Measurements from ENCODE around the gene B4GALT4.

Gene B4GALT4

DNA sequence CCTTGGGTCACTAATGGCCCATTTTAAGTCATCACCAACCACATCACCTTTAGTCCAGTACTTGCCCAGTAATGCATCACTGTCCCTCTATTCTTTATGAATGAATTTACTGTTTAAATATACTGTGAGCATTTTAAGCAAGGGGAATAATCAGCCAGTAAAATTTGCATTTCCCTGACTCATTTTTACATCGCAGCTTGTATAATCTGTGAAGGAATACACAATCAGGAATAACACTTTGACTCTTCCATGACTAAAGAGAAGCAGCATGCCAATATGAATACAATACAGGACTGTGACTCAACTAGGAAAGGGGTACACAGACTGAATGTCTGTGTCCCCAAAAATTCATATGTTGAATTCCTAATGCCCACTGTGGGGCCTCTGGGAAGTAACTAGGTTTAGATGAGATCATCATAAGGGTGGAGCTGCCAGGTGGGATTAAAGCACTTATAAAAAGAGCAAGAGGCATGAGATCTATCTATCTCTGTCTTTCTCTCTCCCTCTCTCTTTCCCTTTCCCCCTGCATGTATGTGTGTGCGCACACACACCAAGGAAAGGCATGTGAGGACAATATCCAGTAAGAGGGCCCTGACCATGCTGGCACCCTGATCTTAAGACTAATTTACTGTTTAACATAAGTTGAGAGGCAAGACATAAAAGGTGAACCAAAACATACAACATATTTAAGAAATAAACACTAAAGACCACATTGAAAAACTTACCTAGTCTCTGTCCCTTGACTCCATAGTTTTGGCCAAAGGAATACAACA is 12.1 kb downstream of the B4GALT4 start:
- TF ChIP-seq, protein P1, sequence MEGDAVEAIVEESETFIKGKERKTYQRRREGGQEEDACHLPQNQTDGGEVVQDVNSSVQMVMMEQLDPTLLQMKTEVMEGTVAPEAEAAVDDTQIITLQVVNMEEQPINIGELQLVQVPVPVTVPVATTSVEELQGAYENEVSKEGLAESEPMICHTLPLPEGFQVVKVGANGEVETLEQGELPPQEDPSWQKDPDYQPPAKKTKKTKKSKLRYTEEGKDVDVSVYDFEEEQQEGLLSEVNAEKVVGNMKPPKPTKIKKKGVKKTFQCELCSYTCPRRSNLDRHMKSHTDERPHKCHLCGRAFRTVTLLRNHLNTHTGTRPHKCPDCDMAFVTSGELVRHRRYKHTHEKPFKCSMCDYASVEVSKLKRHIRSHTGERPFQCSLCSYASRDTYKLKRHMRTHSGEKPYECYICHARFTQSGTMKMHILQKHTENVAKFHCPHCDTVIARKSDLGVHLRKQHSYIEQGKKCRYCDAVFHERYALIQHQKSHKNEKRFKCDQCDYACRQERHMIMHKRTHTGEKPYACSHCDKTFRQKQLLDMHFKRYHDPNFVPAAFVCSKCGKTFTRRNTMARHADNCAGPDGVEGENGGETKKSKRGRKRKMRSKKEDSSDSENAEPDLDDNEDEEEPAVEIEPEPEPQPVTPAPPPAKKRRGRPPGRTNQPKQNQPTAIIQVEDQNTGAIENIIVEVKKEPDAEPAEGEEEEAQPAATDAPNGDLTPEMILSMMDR (IDR thresholded peaks at IDR 0.05; ENCODE audit: insufficient read depth, low read length, poor library complexity, severe bottlenecking), result no peak
- TF ChIP-seq EZH2phosphoT487 (conservative IDR thresholded peaks at IDR 0.05; ENCODE audit: low read length), result no peak
- Histone ChIP-seq H3K9ac (ENCODE audit: low read length) (no peak overlapping the region), H3K4me2 (ENCODE audit: low read depth, low read length, poor library complexity, severe bottlenecking) (no peak overlapping the region), H4K20me1 (ENCODE audit: low read depth, low read length) (no peaks in the 10 kb centered on the region), H3K27ac (ENCODE audit: low read depth, low read length) (no peak overlapping the region), H3K27me3 (ENCODE audit: low read length) (no peaks in the 10 kb centered on the region), H3K4me3 (ENCODE audit: insufficient read depth, low read length, poor library complexity, severe bottlenecking) (no peak overlapping the region), H2AFZ (ENCODE audit: low read depth, low read length, severe bottlenecking) (no peak overlapping the region), H3F3A (ENCODE audit: insufficient read depth) (no peaks in the 10 kb centered on the region), H3K9me2 (replicated peaks; ENCODE audit: insufficient read depth, low read length) (no peaks in the 10 kb centered on the region), H3K9me3 (ENCODE audit: insufficient read depth, low read length) (no peaks in the 10 kb centered on the region), H3K79me2 (ENCODE audit: insufficient read depth, low read length) (no peaks in the 10 kb centered on the region; the same call in 1 of the 2 replicates), H3K36me3 (ENCODE audit: low read length) (peaks cover 26% of the 10 kb centered on the region; the same call in 1 of the 2 replicates)

DNA sequence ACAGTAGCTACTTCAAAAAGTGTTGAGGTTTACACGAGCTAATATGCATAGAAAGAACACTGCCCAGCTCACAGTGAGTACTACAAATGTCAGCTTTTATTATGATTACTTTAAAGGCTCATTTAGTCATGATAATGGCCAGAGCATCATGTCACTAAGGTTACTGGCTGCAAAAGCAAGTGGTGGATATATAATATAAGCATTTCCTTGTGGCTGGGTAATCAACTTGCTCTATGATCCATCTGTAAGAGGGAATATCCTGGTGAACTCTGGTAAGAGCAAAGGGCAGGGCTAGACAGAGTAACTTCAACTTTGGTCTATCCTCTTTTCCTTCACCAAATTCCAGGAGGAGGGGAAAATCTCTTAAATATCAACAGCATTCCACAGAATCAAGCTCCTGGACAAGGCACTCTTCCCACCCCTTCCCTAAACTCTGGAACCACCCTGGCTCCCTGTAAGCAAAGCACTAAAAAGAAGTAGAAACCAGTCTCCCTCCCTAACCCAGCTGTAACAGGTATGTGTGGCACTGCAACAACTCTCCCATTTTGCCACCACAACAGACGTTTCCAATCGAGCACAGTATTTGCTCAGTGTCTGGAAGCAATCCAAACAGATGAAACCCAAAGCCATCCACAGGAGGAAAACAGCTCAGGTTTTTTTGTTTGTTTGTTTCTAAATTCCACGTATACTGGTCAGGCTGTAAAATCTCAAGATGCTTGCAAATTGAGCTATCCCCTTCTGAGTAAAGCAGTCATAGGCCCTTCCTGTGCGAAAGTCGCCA is 13.4 kb downstream of the B4GALT4 start:
- Histone ChIP-seq H3K36me3 (ENCODE audit: low read length) (peaks cover 26% of the 10 kb centered on the region; the same call in 1 of the 2 replicates), H2AFZ (ENCODE audit: low read depth, low read length, severe bottlenecking) (no peak overlapping the region), H3F3A (ENCODE audit: insufficient read depth) (no peaks in the 10 kb centered on the region), H3K79me2 (ENCODE audit: insufficient read depth, low read length) (no peaks in the 10 kb centered on the region; the same call in 1 of the 2 replicates), H3K27me3 (ENCODE audit: low read length) (no peaks in the 10 kb centered on the region), H4K20me1 (ENCODE audit: low read depth, low read length) (no peaks in the 10 kb centered on the region), H3K27ac (ENCODE audit: low read depth, low read length) (no peak overlapping the region), H3K4me3 (ENCODE audit: insufficient read depth, low read length, poor library complexity, severe bottlenecking) (no peak overlapping the region), H3K9me3 (ENCODE audit: insufficient read depth, low read length) (no peaks in the 10 kb centered on the region), H3K9ac (ENCODE audit: low read length) (no peak overlapping the region), H3K4me2 (ENCODE audit: low read depth, low read length, poor library complexity, severe bottlenecking) (no peak overlapping the region), H3K9me2 (replicated peaks; ENCODE audit: insufficient read depth, low read length) (no peaks in the 10 kb centered on the region)
- TF ChIP-seq, protein P1 (IDR thresholded peaks at IDR 0.05; ENCODE audit: insufficient read depth, low read length, poor library complexity, severe bottlenecking), result no peak
- no peak for TF ChIP-seq EZH2phosphoT487 (conservative IDR thresholded peaks at IDR 0.05; ENCODE audit: low read length)

DNA sequence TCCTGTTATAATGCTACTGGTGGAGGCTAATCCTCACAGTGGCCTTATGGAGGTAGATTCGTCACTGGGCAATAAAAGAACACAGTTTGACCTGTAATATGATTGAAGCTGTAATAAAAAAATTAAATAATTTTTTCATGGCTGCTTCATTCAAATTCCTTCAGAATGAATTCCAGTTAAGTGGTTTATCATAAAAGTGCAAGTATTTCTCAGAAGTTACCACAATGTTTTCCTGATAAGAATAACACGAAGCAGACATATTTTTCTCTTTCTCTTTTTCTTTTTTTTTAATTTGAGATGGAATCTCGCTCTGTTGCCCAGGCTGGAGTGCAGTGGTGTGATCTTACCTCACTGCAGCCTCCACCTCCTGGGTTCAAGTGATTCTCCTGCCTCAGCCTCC is 15.6 kb downstream of the B4GALT4 start:
- no peak overlapping the region for H3K4me3 ChIP-seq (ENCODE audit: insufficient read depth, low read length, poor library complexity, severe bottlenecking)
- no peak overlapping the region for H2AFZ ChIP-seq (ENCODE audit: low read depth, low read length, severe bottlenecking)
- no peak overlapping the region for H3K4me2 ChIP-seq (ENCODE audit: low read depth, low read length, poor library complexity, severe bottlenecking)
- no peaks in the 10 kb centered on the region for H4K20me1 ChIP-seq (ENCODE audit: low read depth, low read length)
- H3K27ac ChIP-seq (ENCODE audit: low read depth, low read length), result no peak overlapping the region
- no peaks in the 10 kb centered on the region for H3K79me2 ChIP-seq (ENCODE audit: insufficient read depth, low read length)
- H3K27me3 ChIP-seq (ENCODE audit: low read length), result no peaks in the 10 kb centered on the region
- no peaks in the 10 kb centered on the region for H3K9me3 ChIP-seq (ENCODE audit: insufficient read depth, low read length)
- no peaks in the 10 kb centered on the region for H3F3A ChIP-seq (ENCODE audit: insufficient read depth)
- TF ChIP-seq, protein P1 (IDR thresholded peaks at IDR 0.05; ENCODE audit: insufficient read depth, low read length, poor library complexity, severe bottlenecking), result no peak
- TF ChIP-seq EZH2phosphoT487 (conservative IDR thresholded peaks at IDR 0.05; ENCODE audit: low read length), result no peak
- no peak overlapping the region for H3K9ac ChIP-seq (ENCODE audit: low read length)
- H3K9me2 ChIP-seq (replicated peaks; ENCODE audit: insufficient read depth, low read length), result no peaks in the 10 kb centered on the region
- peaks cover 18% of the 10 kb centered on the region; the same call in 1 of the 2 replicates for H3K36me3 ChIP-seq (ENCODE audit: low read length)
